ENCODE data around the gene RPA1.

- TF ChIP-seq CTCF (IDR thresholded peaks at IDR 0.05; ENCODE audit: insufficient read depth, low read length, poor library complexity, severe bottlenecking) (no peak), EZH2phosphoT487 (conservative IDR thresholded peaks at IDR 0.05; ENCODE audit: low read length) (no peak)
Observed at GRCh38 chr17:1786708-1787107, 43.1 kb upstream of the RPA1 start.

Measured in SU-DHL-6 (cell line).